ENCODE data around the gene TOR2A.

TOR2A gene

GRCh38 chr9:127769929-127770582 lies 35.0 kb upstream of the TOR2A start:
- Histone ChIP-seq H3K36me3 (ENCODE audit: insufficient read depth, low read length) (peaks cover 45% of the 10 kb centered on the region; the same call in 1 of the 2 replicates), H3K4me2 (ENCODE audit: low read depth, low read length, poor library complexity, severe bottlenecking) (peak overlapping the region; percentile 79), H3K79me2 (ENCODE audit: insufficient read depth, low read length) (peaks cover 90% of the 10 kb centered on the region), H3K27me3 (ENCODE audit: insufficient read depth, low read length, poor library complexity, severe bottlenecking) (no peaks in the 10 kb centered on the region), H3K9me3 (ENCODE audit: insufficient read depth, low read depth, low read length) (no peaks in the 10 kb centered on the region), H3K9me2 (replicated peaks; ENCODE audit: low read depth, low read length) (no peaks in the 10 kb centered on the region), H2AFZ (ENCODE audit: low read length) (no peak overlapping the region), H3F3A (ENCODE audit: low read depth) (peaks cover 6% of the 10 kb centered on the region), H4K20me1 (ENCODE audit: insufficient read depth, low read length, poor library complexity, severe bottlenecking) (peaks cover 61% of the 10 kb centered on the region), H3K4me1 (ENCODE audit: insufficient read depth, low read length, poor library complexity, severe bottlenecking) (peaks cover 64% of the 10 kb centered on the region), H3K4me3 (ENCODE audit: low read length, poor library complexity, severe bottlenecking) (peak overlapping the region; percentile 68), H3K9ac (ENCODE audit: low read depth, low read length, poor library complexity, severe bottlenecking) (peak overlapping the region; percentile 51)
- TF ChIP-seq CTCF (conservative IDR thresholded peaks at IDR 0.05; ENCODE audit: low read length) = peak; percentile 21; the same call in 1 of the 2 replicates
- TF ChIP-seq EZH2phosphoT487 (IDR thresholded peaks at IDR 0.05; ENCODE audit: borderline replicate concordance) = no peak

- peaks cover 55% of the 10 kb centered on the region for H3K4me1 ChIP-seq (ENCODE audit: insufficient read depth, low read length, poor library complexity, severe bottlenecking)
- H3K9ac ChIP-seq (ENCODE audit: low read depth, low read length, poor library complexity, severe bottlenecking) = peak overlapping the region; percentile 52
- peaks cover 42% of the 10 kb centered on the region; the same call in 1 of the 2 replicates for H3K36me3 ChIP-seq (ENCODE audit: insufficient read depth, low read length)
These were observed 34.0 kb upstream of the TOR2A start for GRCh38 chr9:127769101-127769500.

DNA sequence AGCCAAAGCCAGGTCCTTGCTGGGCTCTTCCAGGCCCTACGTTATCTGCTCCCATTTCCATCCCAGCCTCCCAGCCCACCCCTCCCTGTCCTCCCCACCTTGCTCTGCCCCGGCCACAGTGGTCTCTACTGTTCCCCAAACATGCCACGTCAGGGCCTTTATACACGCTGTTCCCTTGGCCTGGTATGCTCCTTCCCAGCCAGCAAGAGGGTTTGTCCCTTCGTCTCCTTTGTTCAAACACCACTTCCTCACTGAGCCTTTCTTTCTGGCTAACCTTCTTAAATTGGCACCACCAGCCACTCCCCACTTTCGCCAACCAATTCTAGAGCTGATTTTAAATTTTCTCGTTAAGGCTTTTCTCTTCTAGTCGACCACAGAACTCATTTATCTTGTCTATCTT lies 33.6 kb upstream of the TOR2A start:
- no peak overlapping the region for H3K4me3 ChIP-seq (ENCODE audit: low read length, poor library complexity, severe bottlenecking)
- H3K9me2 ChIP-seq (replicated peaks; ENCODE audit: low read depth, low read length) = no peaks in the 10 kb centered on the region
- peaks cover 54% of the 10 kb centered on the region for H4K20me1 ChIP-seq (ENCODE audit: insufficient read depth, low read length, poor library complexity, severe bottlenecking)
- no peak for TF ChIP-seq CTCF (conservative IDR thresholded peaks at IDR 0.05; ENCODE audit: low read length)
- no peak for TF ChIP-seq EZH2phosphoT487 (IDR thresholded peaks at IDR 0.05; ENCODE audit: borderline replicate concordance)
- peaks cover 87% of the 10 kb centered on the region for H3K79me2 ChIP-seq (ENCODE audit: insufficient read depth, low read length)
- peaks cover 37% of the 10 kb centered on the region; the same call in 1 of the 2 replicates for H3K36me3 ChIP-seq (ENCODE audit: insufficient read depth, low read length)
- H3F3A ChIP-seq (ENCODE audit: low read depth) = peaks cover 6% of the 10 kb centered on the region
- H3K4me2 ChIP-seq (ENCODE audit: low read depth, low read length, poor library complexity, severe bottlenecking) = peak overlapping the region; percentile 57
- H2AFZ ChIP-seq (ENCODE audit: low read length) = no peak overlapping the region
- peaks cover 51% of the 10 kb centered on the region for H3K4me1 ChIP-seq (ENCODE audit: insufficient read depth, low read length, poor library complexity, severe bottlenecking)
- no peaks in the 10 kb centered on the region for H3K27me3 ChIP-seq (ENCODE audit: insufficient read depth, low read length, poor library complexity, severe bottlenecking)
- H3K9ac ChIP-seq (ENCODE audit: low read depth, low read length, poor library complexity, severe bottlenecking) = peak overlapping the region; percentile 52
- H3K9me3 ChIP-seq (ENCODE audit: insufficient read depth, low read depth, low read length) = no peaks in the 10 kb centered on the region

More at GRCh38 chr9:127769101-127769500, 34.0 kb upstream of the TOR2A start:
- Histone ChIP-seq H2AFZ (ENCODE audit: low read length) (no peak overlapping the region), H3K9me3 (ENCODE audit: insufficient read depth, low read depth, low read length) (no peaks in the 10 kb centered on the region), H3K27me3 (ENCODE audit: insufficient read depth, low read length, poor library complexity, severe bottlenecking) (no peaks in the 10 kb centered on the region), H3K9me2 (replicated peaks; ENCODE audit: low read depth, low read length) (no peaks in the 10 kb centered on the region), H3K79me2 (ENCODE audit: insufficient read depth, low read length) (peaks cover 87% of the 10 kb centered on the region), H3K4me3 (ENCODE audit: low read length, poor library complexity, severe bottlenecking) (no peak overlapping the region), H4K20me1 (ENCODE audit: insufficient read depth, low read length, poor library complexity, severe bottlenecking) (peaks cover 54% of the 10 kb centered on the region), H3K4me2 (ENCODE audit: low read depth, low read length, poor library complexity, severe bottlenecking) (peak overlapping the region; percentile 57), H3F3A (ENCODE audit: low read depth) (peaks cover 6% of the 10 kb centered on the region)
- TF ChIP-seq EZH2phosphoT487 (IDR thresholded peaks at IDR 0.05; ENCODE audit: borderline replicate concordance) = no peak
- TF ChIP-seq CTCF (conservative IDR thresholded peaks at IDR 0.05; ENCODE audit: low read length) = no peak

Data from Loucy (cell line).